ENCODE measurements around the gene DUSP2.

DNA sequence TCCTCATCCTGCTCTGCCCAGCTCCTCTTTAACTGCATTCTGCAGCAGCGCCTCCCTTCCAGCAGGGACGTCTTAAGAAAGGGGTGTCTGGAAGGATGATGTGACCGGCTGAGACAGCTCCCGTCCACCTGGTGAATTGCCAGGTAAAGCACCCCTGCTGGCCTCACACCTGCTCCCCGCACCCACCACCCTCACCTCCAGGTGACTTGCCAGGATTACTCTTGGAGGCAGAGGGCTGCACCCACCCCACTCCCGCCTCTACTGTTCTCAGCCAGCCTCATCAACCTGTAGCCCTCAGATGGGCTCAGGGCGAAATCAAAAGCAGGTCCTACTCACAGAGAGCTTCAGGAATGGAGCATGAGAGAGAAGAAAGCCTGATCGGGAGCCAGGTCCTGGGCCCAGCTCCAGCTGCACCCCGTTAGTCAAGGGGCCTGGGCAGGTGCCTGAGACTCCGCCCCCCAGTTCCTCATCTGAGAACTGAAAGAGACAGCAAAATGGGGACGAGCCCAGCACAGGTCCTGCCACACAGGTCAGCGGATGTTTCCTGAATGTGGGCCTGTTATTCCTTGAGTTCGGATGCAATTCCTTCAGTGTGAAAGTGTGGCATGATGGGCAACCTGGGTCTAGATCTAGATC lies 34.5 kb downstream of the DUSP2 start:
- no peak for TF ChIP-seq CHD2 (IDR thresholded peaks at IDR 0.05; ENCODE audit: low read depth, low read length)
- TF ChIP-seq PTTG1 (tag; IDR thresholded peaks at IDR 0.05; ENCODE audit: low read depth) = no peak
- no peak for TF ChIP-seq ZNF347 (CRISPR knock-in tag; IDR thresholded peaks at IDR 0.05; ENCODE audit: low read depth)
- no peak for TF ChIP-seq TBL1XR1 (IDR thresholded peaks at IDR 0.05; ENCODE audit: low read length in 2 of 2)
- TF ChIP-seq ZNF24 (IDR thresholded peaks at IDR 0.05) = no peak
- TF ChIP-seq EGR1 (conservative IDR thresholded peaks at IDR 0.05) = no peak
- TF ChIP-seq, protein P1, sequence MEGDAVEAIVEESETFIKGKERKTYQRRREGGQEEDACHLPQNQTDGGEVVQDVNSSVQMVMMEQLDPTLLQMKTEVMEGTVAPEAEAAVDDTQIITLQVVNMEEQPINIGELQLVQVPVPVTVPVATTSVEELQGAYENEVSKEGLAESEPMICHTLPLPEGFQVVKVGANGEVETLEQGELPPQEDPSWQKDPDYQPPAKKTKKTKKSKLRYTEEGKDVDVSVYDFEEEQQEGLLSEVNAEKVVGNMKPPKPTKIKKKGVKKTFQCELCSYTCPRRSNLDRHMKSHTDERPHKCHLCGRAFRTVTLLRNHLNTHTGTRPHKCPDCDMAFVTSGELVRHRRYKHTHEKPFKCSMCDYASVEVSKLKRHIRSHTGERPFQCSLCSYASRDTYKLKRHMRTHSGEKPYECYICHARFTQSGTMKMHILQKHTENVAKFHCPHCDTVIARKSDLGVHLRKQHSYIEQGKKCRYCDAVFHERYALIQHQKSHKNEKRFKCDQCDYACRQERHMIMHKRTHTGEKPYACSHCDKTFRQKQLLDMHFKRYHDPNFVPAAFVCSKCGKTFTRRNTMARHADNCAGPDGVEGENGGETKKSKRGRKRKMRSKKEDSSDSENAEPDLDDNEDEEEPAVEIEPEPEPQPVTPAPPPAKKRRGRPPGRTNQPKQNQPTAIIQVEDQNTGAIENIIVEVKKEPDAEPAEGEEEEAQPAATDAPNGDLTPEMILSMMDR (IDR thresholded peaks at IDR 0.05 in 2 of 3, conservative IDR thresholded peaks at IDR 0.05 in 1 of 3; ENCODE audit: insufficient read depth in 2 of 3, low read depth in 1 of 3, low read length in 3 of 3) = no peak
- TF ChIP-seq HEY1 (CRISPR knock-in tag; IDR thresholded peaks at IDR 0.05; ENCODE audit: borderline replicate concordance) = no peak
- TF ChIP-seq, protein P2, sequence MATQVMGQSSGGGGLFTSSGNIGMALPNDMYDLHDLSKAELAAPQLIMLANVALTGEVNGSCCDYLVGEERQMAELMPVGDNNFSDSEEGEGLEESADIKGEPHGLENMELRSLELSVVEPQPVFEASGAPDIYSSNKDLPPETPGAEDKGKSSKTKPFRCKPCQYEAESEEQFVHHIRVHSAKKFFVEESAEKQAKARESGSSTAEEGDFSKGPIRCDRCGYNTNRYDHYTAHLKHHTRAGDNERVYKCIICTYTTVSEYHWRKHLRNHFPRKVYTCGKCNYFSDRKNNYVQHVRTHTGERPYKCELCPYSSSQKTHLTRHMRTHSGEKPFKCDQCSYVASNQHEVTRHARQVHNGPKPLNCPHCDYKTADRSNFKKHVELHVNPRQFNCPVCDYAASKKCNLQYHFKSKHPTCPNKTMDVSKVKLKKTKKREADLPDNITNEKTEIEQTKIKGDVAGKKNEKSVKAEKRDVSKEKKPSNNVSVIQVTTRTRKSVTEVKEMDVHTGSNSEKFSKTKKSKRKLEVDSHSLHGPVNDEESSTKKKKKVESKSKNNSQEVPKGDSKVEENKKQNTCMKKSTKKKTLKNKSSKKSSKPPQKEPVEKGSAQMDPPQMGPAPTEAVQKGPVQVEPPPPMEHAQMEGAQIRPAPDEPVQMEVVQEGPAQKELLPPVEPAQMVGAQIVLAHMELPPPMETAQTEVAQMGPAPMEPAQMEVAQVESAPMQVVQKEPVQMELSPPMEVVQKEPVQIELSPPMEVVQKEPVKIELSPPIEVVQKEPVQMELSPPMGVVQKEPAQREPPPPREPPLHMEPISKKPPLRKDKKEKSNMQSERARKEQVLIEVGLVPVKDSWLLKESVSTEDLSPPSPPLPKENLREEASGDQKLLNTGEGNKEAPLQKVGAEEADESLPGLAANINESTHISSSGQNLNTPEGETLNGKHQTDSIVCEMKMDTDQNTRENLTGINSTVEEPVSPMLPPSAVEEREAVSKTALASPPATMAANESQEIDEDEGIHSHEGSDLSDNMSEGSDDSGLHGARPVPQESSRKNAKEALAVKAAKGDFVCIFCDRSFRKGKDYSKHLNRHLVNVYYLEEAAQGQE (IDR thresholded peaks at IDR 0.05; ENCODE audit: borderline replicate concordance) = no peak
- TF ChIP-seq, protein P2 (CRISPR knock-in tag; IDR thresholded peaks at IDR 0.05; ENCODE audit: low read depth) = no peak
- no peak for TF ChIP-seq ZNF445 (CRISPR knock-in tag; IDR thresholded peaks at IDR 0.05; ENCODE audit: low read depth)

All from K562 (cell line).